Progenitor cell of endocrine pancreas (in vitro differentiated cells): ENCODE measurements around the gene CDK3. TPM values are rescaled to one million over a fixed set of nuclear protein-coding genes. Genes with fewer than 3 reads are reported as not detected.

Experiments used
- DNase-seq: peaks from one replicate; pipeline ENCODE4 v3.0.0; 2021; ENCODE audit warnings: low spot score; ENCODE audit not compliant: unreplicated experiment
- H3K27ac Mint-ChIP-seq: 2 replicates; pipeline ENCODE4 v1.8.0; 2021; ENCODE audit warnings: mild to moderate bottlenecking, moderate library complexity, mixed read lengths
- H3K27me3 Mint-ChIP-seq: 2 replicates; pipeline ENCODE4 v1.8.0; 2021; ENCODE audit warnings: mixed read lengths
- H3K36me3 Mint-ChIP-seq: 2 replicates; pipeline ENCODE4 v1.8.0; 2022; ENCODE audit warnings: mixed read lengths; ENCODE audit not compliant: insufficient read depth
- H3K4me1 Mint-ChIP-seq: 2 replicates; pipeline ENCODE4 v1.8.0; 2021; ENCODE audit warnings: low read depth, mixed read lengths
- H3K4me3 Mint-ChIP-seq: 2 replicates; pipeline ENCODE4 v1.8.0; 2021; ENCODE audit warnings: low read depth, mild to moderate bottlenecking, moderate library complexity, mixed read lengths
- H3K9me3 Mint-ChIP-seq: 2 replicates; pipeline ENCODE4 v1.8.0; 2021; ENCODE audit warnings: low read depth, mixed read lengths
- CTCF ChIP-seq: fragments of 200-600 bp; sonication (generic); IDR thresholded peaks from one replicate; pipeline ENCODE4 v1.5.0; 2021; ENCODE audit warnings: antibody characterized with exemption, mild to moderate bottlenecking; ENCODE audit not compliant: unreplicated experiment
- total RNA-seq: library from RNA; stranded (reverse); gene quantifications from 2 replicates; pipeline ENCODE4 v1.2.1, GENCODE V29; 2021

CDK3 gene
- total RNA-seq, 1 donor from 2014 or later = 17.0 TPM

GRCh38 chr17:76002100-76002499 lies 1.4 kb downstream of the CDK3 start:
- H3K4me3 Mint-ChIP-seq = no peak overlapping the region
- H3K27ac Mint-ChIP-seq = no peak overlapping the region
- H3K27me3 Mint-ChIP-seq = no peaks in the 10 kb centered on the region
- H3K36me3 Mint-ChIP-seq = peaks cover 12% of the 10 kb centered on the region
- DNase-seq = no peak
- H3K4me1 Mint-ChIP-seq = peaks cover 11% of the 10 kb centered on the region
- no peaks in the 10 kb centered on the region for H3K9me3 Mint-ChIP-seq
- TF ChIP-seq CTCF = no peak

GRCh38 chr17:76003915-76004314 lies 3.3 kb downstream of the CDK3 start:
- no peak for TF ChIP-seq CTCF
- peaks cover 6% of the 10 kb centered on the region for H3K4me1 Mint-ChIP-seq
- H3K27me3 Mint-ChIP-seq = no peaks in the 10 kb centered on the region
- H3K9me3 Mint-ChIP-seq = no peaks in the 10 kb centered on the region
- DNase-seq = no peak
- H3K36me3 Mint-ChIP-seq = peaks cover 9% of the 10 kb centered on the region
- no peak overlapping the region for H3K4me3 Mint-ChIP-seq
- no peak overlapping the region for H3K27ac Mint-ChIP-seq

DNA sequence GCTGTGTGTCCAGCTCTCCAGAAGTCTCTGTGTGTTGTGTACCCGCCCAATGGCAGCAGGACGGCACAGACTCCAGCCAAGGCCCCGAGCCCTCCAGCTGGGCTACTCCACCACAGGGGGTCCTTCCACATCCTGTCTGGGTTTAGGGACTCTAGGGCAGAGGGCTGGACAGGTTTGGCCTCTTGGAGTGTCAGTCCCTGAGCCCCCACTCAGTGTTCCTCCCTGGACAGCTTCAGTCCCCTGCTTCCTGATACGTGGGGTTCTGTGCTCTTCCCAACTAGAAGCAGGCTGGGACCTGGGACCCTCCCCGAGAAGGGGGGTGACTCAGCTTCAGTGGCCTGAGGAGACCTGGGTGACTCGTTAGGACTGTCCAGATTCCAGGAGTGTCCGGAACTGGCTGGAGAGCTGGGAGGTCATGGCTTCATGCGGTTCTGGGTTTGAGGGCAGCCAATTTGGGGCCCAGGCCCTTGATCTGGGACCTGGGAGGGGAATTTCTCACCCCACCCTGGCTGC lies 4.2 kb downstream of the CDK3 start:
- DNase-seq = no peak
- H3K27ac Mint-ChIP-seq = no peak overlapping the region
- peaks cover 9% of the 10 kb centered on the region for H3K36me3 Mint-ChIP-seq
- H3K27me3 Mint-ChIP-seq = no peaks in the 10 kb centered on the region
- no peak for TF ChIP-seq CTCF
- peaks cover 6% of the 10 kb centered on the region for H3K4me1 Mint-ChIP-seq
- no peak overlapping the region for H3K4me3 Mint-ChIP-seq
- H3K9me3 Mint-ChIP-seq = no peaks in the 10 kb centered on the region

DNA sequence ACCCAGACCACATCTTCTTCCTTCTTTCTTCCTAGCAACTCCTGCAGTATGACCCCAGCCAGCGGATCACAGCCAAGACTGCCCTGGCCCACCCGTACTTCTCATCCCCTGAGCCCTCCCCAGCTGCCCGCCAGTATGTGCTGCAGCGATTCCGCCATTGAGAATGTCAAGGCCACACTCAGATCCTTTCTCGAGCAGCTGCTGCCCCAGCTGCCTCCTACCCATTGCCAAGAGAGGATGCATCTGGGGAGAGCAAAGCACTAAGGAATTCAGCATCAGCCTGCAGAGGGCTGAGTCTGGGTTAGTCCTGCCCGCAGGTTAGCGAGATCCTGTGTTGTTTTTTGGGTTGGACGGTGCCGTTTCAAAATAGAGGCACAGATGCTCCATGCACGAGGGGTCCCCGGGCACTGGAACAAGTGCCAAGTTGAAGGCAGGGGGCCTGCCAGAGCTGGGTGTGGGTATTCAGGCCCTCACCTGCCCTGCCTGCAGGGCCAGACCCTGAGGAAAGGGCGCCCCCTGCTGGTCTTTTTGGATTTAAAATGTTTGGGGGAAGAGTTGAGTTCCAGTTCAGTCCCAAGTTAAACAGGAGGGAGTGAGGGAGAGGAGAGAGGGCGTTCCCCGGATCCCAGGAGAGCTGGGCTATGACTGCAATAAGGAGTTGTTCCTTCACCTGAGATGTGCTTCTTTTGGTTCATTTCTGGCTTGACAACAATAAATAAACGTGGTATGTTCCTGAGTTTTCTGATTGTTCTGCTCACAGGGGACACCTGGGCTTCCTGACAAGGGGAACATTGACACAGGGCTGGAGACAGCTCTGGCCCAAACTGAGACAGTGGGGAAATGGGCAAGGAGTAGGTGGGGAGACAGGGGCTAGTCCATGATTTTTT lies 4.9 kb downstream of the CDK3 start:
- Mint-ChIP-seq H3K4me1 (peaks cover 4% of the 10 kb centered on the region), H3K27ac (peak overlapping the region; percentile 41), H3K9me3 (no peaks in the 10 kb centered on the region), H3K4me3 (no peak overlapping the region), H3K27me3 (no peaks in the 10 kb centered on the region), H3K36me3 (peaks cover 9% of the 10 kb centered on the region)
- peak; percentile 79 for TF ChIP-seq CTCF
- peak; percentile 73 for DNase-seq

DNA sequence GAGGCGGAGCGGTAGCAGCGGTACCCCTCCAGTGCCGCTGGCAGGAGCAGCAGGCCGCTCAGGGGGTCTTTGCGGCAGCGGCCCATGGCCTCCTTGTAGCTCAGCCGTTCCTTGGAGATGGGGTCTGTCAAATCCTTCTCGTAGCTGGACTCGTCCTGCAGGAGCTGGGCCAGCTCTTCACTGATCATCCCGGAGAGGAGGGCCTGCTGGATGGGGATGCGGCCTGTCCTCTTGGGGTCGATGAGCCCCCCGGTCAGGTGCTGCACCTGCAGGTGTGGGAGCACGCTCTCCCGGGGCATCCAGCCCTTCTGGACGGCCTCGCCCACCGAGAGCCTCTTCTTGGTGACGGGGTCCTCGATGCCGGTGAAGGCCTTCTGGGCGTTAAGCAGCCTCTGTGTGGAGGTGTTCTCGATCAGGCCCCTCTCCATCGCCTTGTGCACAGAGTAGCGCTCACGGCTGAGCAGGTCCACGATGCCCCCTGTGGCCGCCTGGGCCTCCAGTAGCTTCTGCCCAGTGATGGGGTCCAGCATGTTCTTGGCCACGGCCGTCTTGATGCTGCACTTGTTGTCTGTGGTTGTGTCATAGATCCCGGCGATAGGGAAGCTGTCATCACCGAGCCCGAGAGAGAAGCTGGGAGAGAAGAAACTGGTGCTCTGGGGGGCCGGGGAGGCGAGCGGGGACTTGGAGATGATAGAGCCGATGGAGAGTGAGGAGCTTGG lies 6.6 kb downstream of the CDK3 start:
- DNase-seq = no peak
- no peak for TF ChIP-seq CTCF
- Mint-ChIP-seq H3K9me3 (no peaks in the 10 kb centered on the region), H3K36me3 (peaks cover 9% of the 10 kb centered on the region), H3K4me3 (no peak overlapping the region), H3K4me1 (peaks cover 4% of the 10 kb centered on the region), H3K27ac (no peak overlapping the region), H3K27me3 (no peaks in the 10 kb centered on the region)
